Measurements from ENCODE around the gene CALML4. TPM values are rescaled to one million over a fixed set of nuclear protein-coding genes. Genes with fewer than 3 reads are reported as not detected.

CALML4 gene
- total RNA-seq, 1 experiment from 2014 or later, result 19.5 TPM

GRCh38 chr15:68218847-68219798 is 14.0 kb upstream of the CALML4 start:
- intact Hi-C loops (cut with micrococcal nuclease; ENCODE audit: unreplicated experiment), result no loop called here
- H3K9me3 Mint-ChIP-seq (ENCODE audit: unreplicated experiment), result no peaks in the 10 kb centered on the region
- Histone ChIP-seq H3K4me3 (ENCODE audit: low read depth, low read length) (no peak overlapping the region), H3K9me3 (no peaks in the 10 kb centered on the region), H3K4me1 (no peaks in the 10 kb centered on the region), H3K36me3 (ENCODE audit: control insufficient read depth, insufficient read depth, low read length) (no peaks in the 10 kb centered on the region), H3K27me3 (replicated peaks; ENCODE audit: control insufficient read depth, insufficient read depth, low read length) (no peaks in the 10 kb centered on the region)
- TF ChIP-seq CTCF (IDR thresholded peaks at IDR 0.05; ENCODE audit: insufficient read depth in 1 of 2, low read depth in 1 of 2, low read length in 1 of 2, severe bottlenecking in 1 of 2, unreplicated experiment in 1 of 2), result no peak
- DNase-seq, result peak in 1 of 2 experiments; percentile 12
- H3K27me3 Mint-ChIP-seq (ENCODE audit: insufficient read depth, unreplicated experiment), result no peaks in the 10 kb centered on the region
- CTCF ChIA-PET, result no interaction called here
- H3K27ac Mint-ChIP-seq (ENCODE audit: unreplicated experiment), result no peak overlapping the region
- no peak overlapping the region for H3K4me3 Mint-ChIP-seq (ENCODE audit: unreplicated experiment)
- peaks cover 34% of the 10 kb centered on the region for H3K36me3 Mint-ChIP-seq (ENCODE audit: insufficient read depth, unreplicated experiment)
- BruUV-seq (replicated peaks), result no TSS peak
- peaks cover 11% of the 10 kb centered on the region for H3K4me1 Mint-ChIP-seq (ENCODE audit: low read depth, unreplicated experiment)
- POLR2A ChIA-PET, result no interaction called here

GRCh38 chr15:68218331-68218730 is 13.2 kb upstream of the CALML4 start:
- ChIA-PET CTCF (no interaction called here), POLR2A (no interaction called here)
- H3K36me3 ChIP-seq (ENCODE audit: control insufficient read depth, insufficient read depth, low read length), result no peaks in the 10 kb centered on the region
- no TSS peak for BruUV-seq (replicated peaks)
- H3K4me1 Mint-ChIP-seq (ENCODE audit: low read depth, unreplicated experiment), result peaks cover 11% of the 10 kb centered on the region
- H3K4me3 ChIP-seq (ENCODE audit: low read depth, low read length), result no peak overlapping the region
- no peaks in the 10 kb centered on the region for H3K9me3 ChIP-seq
- H3K4me3 Mint-ChIP-seq (ENCODE audit: unreplicated experiment), result no peak overlapping the region
- intact Hi-C loops (cut with micrococcal nuclease; ENCODE audit: unreplicated experiment), result no loop called here
- no peak overlapping the region for H3K27ac Mint-ChIP-seq (ENCODE audit: unreplicated experiment)
- H3K27me3 ChIP-seq (replicated peaks; ENCODE audit: control insufficient read depth, insufficient read depth, low read length), result no peaks in the 10 kb centered on the region
- no peaks in the 10 kb centered on the region for H3K9me3 Mint-ChIP-seq (ENCODE audit: unreplicated experiment)
- no peak for TF ChIP-seq CTCF (IDR thresholded peaks at IDR 0.05; ENCODE audit: insufficient read depth in 1 of 2, low read depth in 1 of 2, low read length in 1 of 2, severe bottlenecking in 1 of 2, unreplicated experiment in 1 of 2)
- H3K27me3 Mint-ChIP-seq (ENCODE audit: insufficient read depth, unreplicated experiment), result no peaks in the 10 kb centered on the region
- peak in 1 of 2 experiments; percentile 14 for DNase-seq
- peaks cover 38% of the 10 kb centered on the region for H3K36me3 Mint-ChIP-seq (ENCODE audit: insufficient read depth, unreplicated experiment)
- no peaks in the 10 kb centered on the region for H3K4me1 ChIP-seq

- BruUV-seq (replicated peaks), result no TSS peak
- H3K36me3 Mint-ChIP-seq (ENCODE audit: insufficient read depth, unreplicated experiment), result peaks cover 37% of the 10 kb centered on the region
- intact Hi-C loops (cut with micrococcal nuclease; ENCODE audit: unreplicated experiment), result no loop called here
- no peak overlapping the region for H3K4me3 Mint-ChIP-seq (ENCODE audit: unreplicated experiment)
- no peaks in the 10 kb centered on the region for H3K9me3 Mint-ChIP-seq (ENCODE audit: unreplicated experiment)
- Histone ChIP-seq H3K36me3 (ENCODE audit: control insufficient read depth, insufficient read depth, low read length) (no peaks in the 10 kb centered on the region), H3K27me3 (replicated peaks; ENCODE audit: control insufficient read depth, insufficient read depth, low read length) (no peaks in the 10 kb centered on the region), H3K9me3 (no peaks in the 10 kb centered on the region), H3K4me1 (no peaks in the 10 kb centered on the region), H3K4me3 (ENCODE audit: low read depth, low read length) (no peak overlapping the region)
- ChIA-PET CTCF (no interaction called here), POLR2A (no interaction called here)
- TF ChIP-seq CTCF (IDR thresholded peaks at IDR 0.05; ENCODE audit: insufficient read depth in 1 of 2, low read depth in 1 of 2, low read length in 1 of 2, severe bottlenecking in 1 of 2, unreplicated experiment in 1 of 2), result no peak
- no peak for DNase-seq
- H3K27ac Mint-ChIP-seq (ENCODE audit: unreplicated experiment), result no peak overlapping the region
- no peaks in the 10 kb centered on the region for H3K27me3 Mint-ChIP-seq (ENCODE audit: insufficient read depth, unreplicated experiment)
- H3K4me1 Mint-ChIP-seq (ENCODE audit: low read depth, unreplicated experiment), result peaks cover 11% of the 10 kb centered on the region
Measured at GRCh38 chr15:68217341-68217740, 12.2 kb upstream of the CALML4 start.
